Glutamatergic neuron (in vitro differentiated cells): ENCODE results near the gene TNNI2. TPM values are rescaled to one million over a fixed set of nuclear protein-coding genes. Genes with fewer than 3 reads are reported as not detected.

Experiments used
- DNase-seq: peaks from one replicate; pipeline ENCODE4 v3.0.0; 2022
- H3K27ac Mint-ChIP-seq: one replicate; pipeline ENCODE4 v1.8.0; 2020; ENCODE audit warnings: mild to moderate bottlenecking, mixed read lengths, inconsistent platforms; ENCODE audit not compliant: unreplicated experiment
- H3K27me3 Mint-ChIP-seq: one replicate; pipeline ENCODE4 v1.8.0; 2020; ENCODE audit warnings: mild to moderate bottlenecking, moderate library complexity, mixed read lengths, inconsistent platforms; ENCODE audit not compliant: unreplicated experiment
- H3K36me3 Mint-ChIP-seq: one replicate; pipeline ENCODE4 v1.8.0; 2020; ENCODE audit warnings: mild to moderate bottlenecking, mixed read lengths, inconsistent platforms; ENCODE audit not compliant: unreplicated experiment
- H3K4me1 Mint-ChIP-seq: one replicate; pipeline ENCODE4 v1.8.0; 2020; ENCODE audit warnings: mild to moderate bottlenecking, low read depth, mixed read lengths, inconsistent platforms; ENCODE audit not compliant: unreplicated experiment
- H3K4me3 Mint-ChIP-seq: one replicate; pipeline ENCODE4 v1.8.0; 2020; ENCODE audit warnings: mild to moderate bottlenecking, mixed read lengths, inconsistent platforms; ENCODE audit not compliant: unreplicated experiment
- H3K9me3 Mint-ChIP-seq: one replicate; pipeline ENCODE4 v1.8.0; 2020; ENCODE audit warnings: mild to moderate bottlenecking, moderate library complexity, mixed read lengths, inconsistent platforms; ENCODE audit not compliant: unreplicated experiment
- total RNA-seq: library from RNA; stranded (reverse); fragmentation: NEBNext Ultra II Directional; extraction: Animal tissue kit (Norgen Biotek cat#: 25700); gene quantifications from one replicate; pipeline ENCODE4 v1.2.1, GENCODE V29; 2021; ENCODE audit not compliant: unreplicated experiment
- TF ChIP-seq, protein P1 (sequence below): fragments of 200-600 bp; sonication (generic); IDR thresholded peaks from one replicate; pipeline ENCODE4 v1.5.0; 2021; ENCODE audit not compliant: partially characterized antibody, unreplicated experiment

Gene TNNI2
- total RNA-seq, 1 donor from 2014 or later: not detected

- H3K4me1 Mint-ChIP-seq: peaks cover 1% of the 10 kb centered on the region
- no peaks in the 10 kb centered on the region for H3K36me3 Mint-ChIP-seq
- no peak overlapping the region for H3K4me3 Mint-ChIP-seq
- peaks cover 2% of the 10 kb centered on the region for H3K9me3 Mint-ChIP-seq
- H3K27me3 Mint-ChIP-seq: peaks cover 9% of the 10 kb centered on the region
- TF ChIP-seq, protein P1, sequence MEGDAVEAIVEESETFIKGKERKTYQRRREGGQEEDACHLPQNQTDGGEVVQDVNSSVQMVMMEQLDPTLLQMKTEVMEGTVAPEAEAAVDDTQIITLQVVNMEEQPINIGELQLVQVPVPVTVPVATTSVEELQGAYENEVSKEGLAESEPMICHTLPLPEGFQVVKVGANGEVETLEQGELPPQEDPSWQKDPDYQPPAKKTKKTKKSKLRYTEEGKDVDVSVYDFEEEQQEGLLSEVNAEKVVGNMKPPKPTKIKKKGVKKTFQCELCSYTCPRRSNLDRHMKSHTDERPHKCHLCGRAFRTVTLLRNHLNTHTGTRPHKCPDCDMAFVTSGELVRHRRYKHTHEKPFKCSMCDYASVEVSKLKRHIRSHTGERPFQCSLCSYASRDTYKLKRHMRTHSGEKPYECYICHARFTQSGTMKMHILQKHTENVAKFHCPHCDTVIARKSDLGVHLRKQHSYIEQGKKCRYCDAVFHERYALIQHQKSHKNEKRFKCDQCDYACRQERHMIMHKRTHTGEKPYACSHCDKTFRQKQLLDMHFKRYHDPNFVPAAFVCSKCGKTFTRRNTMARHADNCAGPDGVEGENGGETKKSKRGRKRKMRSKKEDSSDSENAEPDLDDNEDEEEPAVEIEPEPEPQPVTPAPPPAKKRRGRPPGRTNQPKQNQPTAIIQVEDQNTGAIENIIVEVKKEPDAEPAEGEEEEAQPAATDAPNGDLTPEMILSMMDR: peak; percentile 69
- peak; percentile 83 for DNase-seq
- no peak overlapping the region for H3K27ac Mint-ChIP-seq
Measured at GRCh38 chr11:1876361-1877063, 37.7 kb downstream of the TNNI2 start.

- peaks cover 2% of the 10 kb centered on the region for H3K9me3 Mint-ChIP-seq
- TF ChIP-seq, protein P1: no peak
- no peak overlapping the region for H3K4me3 Mint-ChIP-seq
- DNase-seq: peak; percentile 9
- H3K36me3 Mint-ChIP-seq: no peaks in the 10 kb centered on the region
- no peak overlapping the region for H3K27ac Mint-ChIP-seq
- peaks cover 1% of the 10 kb centered on the region for H3K4me1 Mint-ChIP-seq
- H3K27me3 Mint-ChIP-seq: peaks cover 5% of the 10 kb centered on the region
Measured at GRCh38 chr11:1877211-1878136, 38.7 kb downstream of the TNNI2 start.

GRCh38 chr11:1878137-1879031, 39.6 kb downstream of the TNNI2 start:
- H3K9me3 Mint-ChIP-seq: peaks cover 2% of the 10 kb centered on the region
- TF ChIP-seq, protein P1: no peak
- no peak overlapping the region for H3K27ac Mint-ChIP-seq
- peaks cover 1% of the 10 kb centered on the region for H3K4me1 Mint-ChIP-seq
- no peaks in the 10 kb centered on the region for H3K36me3 Mint-ChIP-seq
- no peak for DNase-seq
- H3K4me3 Mint-ChIP-seq: no peak overlapping the region
- H3K27me3 Mint-ChIP-seq: peaks cover 4% of the 10 kb centered on the region

DNA sequence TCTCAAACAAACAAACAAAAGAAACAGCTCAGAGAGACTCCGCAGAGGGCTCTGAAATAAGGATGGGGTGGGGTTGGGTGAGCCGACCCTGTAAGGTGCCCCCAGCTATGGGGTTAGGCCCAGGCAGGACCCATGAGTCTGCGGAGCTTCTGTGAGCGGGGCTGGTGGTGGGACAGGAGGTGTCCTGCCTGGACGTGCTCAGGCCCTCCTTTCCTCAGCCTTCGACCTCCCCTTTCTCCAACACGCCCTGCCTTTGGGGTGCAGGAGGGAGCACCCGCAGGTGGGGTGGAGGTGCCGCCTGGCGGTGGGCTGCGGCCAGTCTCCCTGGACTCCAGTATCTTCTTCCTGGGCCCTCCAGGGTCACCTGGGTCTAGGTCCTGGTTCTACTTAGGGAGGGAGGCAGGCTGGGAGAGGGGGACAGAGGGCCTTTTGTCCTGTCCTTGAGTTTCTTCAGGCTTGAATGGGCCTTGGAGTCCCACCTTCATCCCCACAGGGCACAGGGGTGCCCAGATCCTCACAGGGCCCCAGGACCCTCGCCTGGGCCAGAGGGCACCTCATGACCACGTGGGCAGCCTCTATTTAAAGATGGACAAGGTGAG, 40.7 kb downstream of the TNNI2 start:
- no peak for DNase-seq
- Mint-ChIP-seq H3K4me3 (no peak overlapping the region), H3K36me3 (no peaks in the 10 kb centered on the region), H3K27ac (no peak overlapping the region), H3K27me3 (peaks cover 4% of the 10 kb centered on the region), H3K4me1 (peaks cover 1% of the 10 kb centered on the region), H3K9me3 (peaks cover 2% of the 10 kb centered on the region)
- TF ChIP-seq, protein P1: no peak
